HepG2 (cell line): ENCODE results near the gene CD37.
"Not testable (repeated sequence)": the region's sequence is repeated elsewhere in the genome, so short reads cannot be mapped to it uniquely, and the experiment has no call there.

Experiments used
- ARHGAP35 ChIP-seq: sonication (generic); formaldehyde crosslinking; IDR thresholded peaks from 2 replicates; pipeline ENCODE4 v1.9.0; 2022; ENCODE audit warnings: mild to moderate bottlenecking, inconsistent platforms, moderate library complexity, missing genetic modification reagents, borderline replicate concordance
- CBX5 ChIP-seq: sonication (generic); formaldehyde crosslinking; IDR thresholded peaks from 2 replicates; pipeline ENCODE4 v1.4.0; 2020; ENCODE audit warnings: missing genetic modification reagents, borderline replicate concordance
- FOSL2 ChIP-seq: sonication (generic); formaldehyde crosslinking; IDR thresholded peaks from 2 replicates; pipeline ENCODE4 v1.4.0; 2020; ENCODE audit warnings: missing genetic modification reagents
- MBNL3 ChIP-seq: fragments of 250-450 bp; sonication (Bioruptor Pico); conservative IDR thresholded peaks from 2 replicates; pipeline ENCODE4 v1.8.0; 2022; ENCODE audit warnings: mild to moderate bottlenecking, inconsistent platforms
- MLLT10 ChIP-seq: sonication (generic); formaldehyde crosslinking; IDR thresholded peaks from 2 replicates; pipeline ENCODE4 v1.4.0; 2020; ENCODE audit warnings: missing genetic modification reagents
- REST ChIP-seq, 2 experiments: IDR thresholded peaks; 2 replicates each; pipeline ENCODE4 v1.6.1; 2011 to 2012; ENCODE audit warnings: low read length in 2 of 2, borderline replicate concordance in 1 of 2, low read depth in 1 of 2, mild to moderate bottlenecking in 1 of 2, moderate library complexity in 1 of 2
- ZNF230 ChIP-seq: sonication (generic); formaldehyde crosslinking; IDR thresholded peaks from 2 replicates; pipeline ENCODE4 v1.4.0; 2020; ENCODE audit warnings: mild to moderate bottlenecking, missing genetic modification reagents
- ZNF7 ChIP-seq: IDR thresholded peaks from 2 replicates; pipeline ENCODE4 v1.6.1; 2016; ENCODE audit warnings: missing biosample characterization, missing genetic modification reagents
- TF ChIP-seq, protein P1 (sequence below): sonication (generic); formaldehyde crosslinking; IDR thresholded peaks from 2 replicates; pipeline ENCODE4 v1.8.1; 2023; ENCODE audit warnings: missing genetic modification reagents, inconsistent platforms, borderline replicate concordance
- TF ChIP-seq, protein P2 (sequence below): sonication (generic); formaldehyde crosslinking; IDR thresholded peaks from 2 replicates; pipeline ENCODE4 v1.5.0; 2020; ENCODE audit warnings: mild to moderate bottlenecking, missing genetic modification reagents, moderate library complexity
- TF ChIP-seq, protein P3 (sequence below): sonication (generic); formaldehyde crosslinking; IDR thresholded peaks from 2 replicates; pipeline ENCODE4 v1.4.0; 2020; ENCODE audit warnings: missing genetic modification reagents, borderline replicate concordance

DNA sequence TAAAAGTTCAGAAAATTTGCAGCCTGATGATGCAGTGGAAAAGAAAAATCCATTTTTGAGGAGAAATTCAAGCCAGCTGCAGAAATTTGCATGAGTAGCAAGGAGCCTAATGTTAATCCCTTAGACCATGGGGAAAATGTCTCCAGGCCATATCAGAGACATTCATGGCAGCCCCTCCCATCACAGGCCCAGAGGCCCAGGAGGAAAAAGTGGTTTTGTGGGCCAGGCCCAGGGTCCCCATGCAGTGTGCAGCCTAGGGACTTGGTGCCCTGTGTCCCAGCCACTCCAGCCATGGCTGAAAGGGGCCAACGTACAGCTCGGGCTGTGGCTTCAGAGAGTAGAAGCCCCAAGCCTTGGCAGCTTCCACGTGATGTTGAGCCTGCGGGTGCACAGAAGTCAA is 47.0 kb upstream of the CD37 start:
- TF ChIP-seq REST (IDR thresholded peaks at IDR 0.05; ENCODE audit: borderline replicate concordance in 1 of 2, low read depth in 1 of 2, low read length in 2 of 2); FOSL2 (CRISPR knock-in tag); CBX5 (CRISPR knock-in tag); MBNL3 (CRISPR knock-in tag); ZNF7 (CRISPR knock-in tag); ZNF230 (CRISPR knock-in tag); MLLT10 (CRISPR knock-in tag); ARHGAP35 (CRISPR knock-in tag): not testable (repeated sequence)
- TF ChIP-seq, protein P1, sequence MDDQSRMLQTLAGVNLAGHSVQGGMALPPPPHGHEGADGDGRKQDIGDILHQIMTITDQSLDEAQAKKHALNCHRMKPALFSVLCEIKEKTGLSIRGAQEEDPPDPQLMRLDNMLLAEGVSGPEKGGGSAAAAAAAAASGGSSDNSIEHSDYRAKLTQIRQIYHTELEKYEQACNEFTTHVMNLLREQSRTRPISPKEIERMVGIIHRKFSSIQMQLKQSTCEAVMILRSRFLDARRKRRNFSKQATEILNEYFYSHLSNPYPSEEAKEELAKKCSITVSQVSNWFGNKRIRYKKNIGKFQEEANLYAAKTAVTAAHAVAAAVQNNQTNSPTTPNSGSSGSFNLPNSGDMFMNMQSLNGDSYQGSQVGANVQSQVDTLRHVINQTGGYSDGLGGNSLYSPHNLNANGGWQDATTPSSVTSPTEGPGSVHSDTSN (CRISPR knock-in tag), result not testable (repeated sequence)
- TF ChIP-seq, protein P2, sequence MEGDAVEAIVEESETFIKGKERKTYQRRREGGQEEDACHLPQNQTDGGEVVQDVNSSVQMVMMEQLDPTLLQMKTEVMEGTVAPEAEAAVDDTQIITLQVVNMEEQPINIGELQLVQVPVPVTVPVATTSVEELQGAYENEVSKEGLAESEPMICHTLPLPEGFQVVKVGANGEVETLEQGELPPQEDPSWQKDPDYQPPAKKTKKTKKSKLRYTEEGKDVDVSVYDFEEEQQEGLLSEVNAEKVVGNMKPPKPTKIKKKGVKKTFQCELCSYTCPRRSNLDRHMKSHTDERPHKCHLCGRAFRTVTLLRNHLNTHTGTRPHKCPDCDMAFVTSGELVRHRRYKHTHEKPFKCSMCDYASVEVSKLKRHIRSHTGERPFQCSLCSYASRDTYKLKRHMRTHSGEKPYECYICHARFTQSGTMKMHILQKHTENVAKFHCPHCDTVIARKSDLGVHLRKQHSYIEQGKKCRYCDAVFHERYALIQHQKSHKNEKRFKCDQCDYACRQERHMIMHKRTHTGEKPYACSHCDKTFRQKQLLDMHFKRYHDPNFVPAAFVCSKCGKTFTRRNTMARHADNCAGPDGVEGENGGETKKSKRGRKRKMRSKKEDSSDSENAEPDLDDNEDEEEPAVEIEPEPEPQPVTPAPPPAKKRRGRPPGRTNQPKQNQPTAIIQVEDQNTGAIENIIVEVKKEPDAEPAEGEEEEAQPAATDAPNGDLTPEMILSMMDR, result not testable (repeated sequence)
- TF ChIP-seq, protein P3, sequence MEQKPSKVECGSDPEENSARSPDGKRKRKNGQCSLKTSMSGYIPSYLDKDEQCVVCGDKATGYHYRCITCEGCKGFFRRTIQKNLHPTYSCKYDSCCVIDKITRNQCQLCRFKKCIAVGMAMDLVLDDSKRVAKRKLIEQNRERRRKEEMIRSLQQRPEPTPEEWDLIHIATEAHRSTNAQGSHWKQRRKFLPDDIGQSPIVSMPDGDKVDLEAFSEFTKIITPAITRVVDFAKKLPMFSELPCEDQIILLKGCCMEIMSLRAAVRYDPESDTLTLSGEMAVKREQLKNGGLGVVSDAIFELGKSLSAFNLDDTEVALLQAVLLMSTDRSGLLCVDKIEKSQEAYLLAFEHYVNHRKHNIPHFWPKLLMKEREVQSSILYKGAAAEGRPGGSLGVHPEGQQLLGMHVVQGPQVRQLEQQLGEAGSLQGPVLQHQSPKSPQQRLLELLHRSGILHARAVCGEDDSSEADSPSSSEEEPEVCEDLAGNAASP, result not testable (repeated sequence)
